ENCODE data around the gene EFCAB7. TPM values are rescaled to one million over a fixed set of nuclear protein-coding genes. Genes with fewer than 3 reads are reported as not detected.

Gene EFCAB7
- total RNA-seq, 4 donors from 2014 or later = 6.3 to 30.0 (median 11.2) TPM

Small RNA genes lying within 50 kb of the gene (small RNA-seq; reads per million reads assigned to genes)
- gene RF02105 = 0 reads per million in 4 donors
- gene RF02106 = 0 reads per million in 4 donors
- 0 reads per million in 4 donors for gene RF02107
- gene RF02108 = 0 reads per million in 4 donors
- 0 reads per million in 4 donors for gene RF02109
- gene RF02110 = 0 reads per million in 4 donors
- 0 reads per million in 4 donors for gene RN7SL488P
- 0 reads per million in 4 donors for gene RNU7-123P

Other genes with a start within 250 kb of the EFCAB7 start
- 1 to 10 TPM; 2.2 to 4.7 (median 2.5) TPM for gene FOXD3, start 201.0 kb upstream of the EFCAB7 start, total RNA-seq
- gene ALG6, start 155.9 kb upstream of the EFCAB7 start, total RNA-seq = 1 to 10 TPM; 4.6 to 9.0 (median 5.7) TPM
- 10 to 100 TPM in 2 of 4 donors, 1 to 10 TPM in 2; 6.5 to 35.0 (median 11.3) TPM for gene ITGB3BP, start 300 bp upstream of the EFCAB7 start, total RNA-seq
- gene PGM1, start 69.9 kb downstream of the EFCAB7 start, total RNA-seq = 10 to 100 TPM; 40.0 to 95.6 (median 61.4) TPM

Data from gastroesophageal sphincter (tissue), 4 donors.